ENCODE data around the gene TBC1D13.
"Not testable (repeated sequence)": the region's sequence is repeated elsewhere in the genome, so short reads cannot be mapped to it uniquely, and the experiment has no call there.

Gene TBC1D13, protein sequence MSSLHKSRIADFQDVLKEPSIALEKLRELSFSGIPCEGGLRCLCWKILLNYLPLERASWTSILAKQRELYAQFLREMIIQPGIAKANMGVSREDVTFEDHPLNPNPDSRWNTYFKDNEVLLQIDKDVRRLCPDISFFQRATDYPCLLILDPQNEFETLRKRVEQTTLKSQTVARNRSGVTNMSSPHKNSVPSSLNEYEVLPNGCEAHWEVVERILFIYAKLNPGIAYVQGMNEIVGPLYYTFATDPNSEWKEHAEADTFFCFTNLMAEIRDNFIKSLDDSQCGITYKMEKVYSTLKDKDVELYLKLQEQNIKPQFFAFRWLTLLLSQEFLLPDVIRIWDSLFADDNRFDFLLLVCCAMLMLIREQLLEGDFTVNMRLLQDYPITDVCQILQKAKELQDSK

GRCh38 chr9:128786681-128787601, at the start of gene TBC1D13:
TSS of gene TBC1D13 (plus strand) at chr9:128787253. CDS start at chr9:128787354, 101 bp downstream.
- DNase-seq (ENCODE audit: low read depth in 2 of 2): peak; percentile 81 to 86

- DNase-seq (ENCODE audit: low read depth in 2 of 2): no peak
These were observed 44.7 kb upstream of the TBC1D13 start for GRCh38 chr9:128742401-128742800.

DNA sequence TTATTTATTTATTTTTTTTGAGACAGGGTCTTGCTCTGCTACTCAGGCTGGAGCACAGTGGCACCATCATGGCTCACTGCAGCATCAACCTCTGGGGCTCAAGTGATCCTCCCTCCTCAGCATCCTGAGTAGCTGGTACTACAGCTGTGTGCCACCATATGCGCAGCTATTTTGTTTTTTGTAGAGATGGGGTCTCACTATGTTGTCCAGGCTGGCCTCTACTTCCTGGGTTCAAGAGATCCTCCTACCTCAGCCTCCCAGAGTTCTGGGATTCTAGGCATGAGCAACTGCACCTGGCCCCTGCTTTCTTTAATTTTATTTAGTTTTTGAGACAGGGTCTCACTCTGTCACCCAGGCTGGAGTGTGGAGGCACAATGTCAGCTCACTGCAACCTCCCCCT, 43.6 kb upstream of the TBC1D13 start:
- DNase-seq (ENCODE audit: low read depth in 2 of 2): no peak

DNA sequence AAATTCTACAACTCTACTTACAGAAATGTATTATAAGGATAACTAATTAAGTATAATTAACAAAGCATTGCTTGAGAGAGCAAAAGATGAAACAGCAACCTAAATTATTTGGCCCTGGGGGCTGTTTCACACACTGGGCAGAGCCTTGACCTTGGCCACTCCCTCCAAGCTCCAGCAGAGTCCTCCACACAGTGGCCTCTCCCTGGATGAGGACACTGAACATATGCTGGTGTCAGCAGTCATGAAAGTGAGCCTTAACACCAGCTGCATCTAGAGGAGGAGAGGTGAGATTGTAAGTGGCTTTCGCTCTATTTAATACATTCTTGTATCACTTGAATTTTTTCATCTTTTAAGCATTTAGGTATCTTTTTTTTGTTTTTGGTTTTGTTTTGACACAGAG, 39.8 kb upstream of the TBC1D13 start:
- DNase-seq (ENCODE audit: low read depth in 2 of 2): no peak

DNA sequence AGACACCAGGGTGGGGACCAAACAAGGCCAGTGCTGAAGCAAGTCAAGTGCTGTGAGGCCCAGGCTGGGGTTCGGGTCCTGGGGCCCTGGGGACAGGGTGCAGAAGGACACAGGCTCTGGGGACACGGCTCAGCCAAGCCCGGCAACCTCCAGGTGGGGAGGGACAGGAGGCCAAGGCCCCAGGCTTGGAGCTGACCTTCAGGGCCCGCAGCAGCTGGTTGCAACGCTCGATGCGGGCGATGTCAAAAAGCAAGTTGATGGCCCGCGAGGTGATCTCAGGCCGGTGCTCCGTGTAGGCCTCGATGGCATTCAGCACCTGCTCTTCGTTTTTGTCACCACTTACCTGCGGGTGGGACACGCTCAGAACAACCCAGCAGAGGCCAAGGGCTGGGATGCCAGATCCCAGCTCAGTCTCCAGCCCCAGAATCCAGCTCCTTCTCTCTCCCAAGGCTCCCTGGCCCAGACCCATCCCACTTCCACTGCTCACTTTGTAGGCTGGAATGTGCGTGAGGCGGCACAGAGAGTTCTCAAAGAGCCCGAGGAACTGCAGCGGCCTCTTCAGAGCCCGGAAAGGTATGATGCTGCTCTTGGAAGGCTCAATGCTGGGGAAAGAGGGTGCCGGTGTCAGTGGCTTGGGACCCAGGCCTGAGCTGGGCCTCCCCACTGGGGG, 36.0 kb upstream of the TBC1D13 start:
- no peak for DNase-seq (ENCODE audit: low read depth in 2 of 2)

DNA sequence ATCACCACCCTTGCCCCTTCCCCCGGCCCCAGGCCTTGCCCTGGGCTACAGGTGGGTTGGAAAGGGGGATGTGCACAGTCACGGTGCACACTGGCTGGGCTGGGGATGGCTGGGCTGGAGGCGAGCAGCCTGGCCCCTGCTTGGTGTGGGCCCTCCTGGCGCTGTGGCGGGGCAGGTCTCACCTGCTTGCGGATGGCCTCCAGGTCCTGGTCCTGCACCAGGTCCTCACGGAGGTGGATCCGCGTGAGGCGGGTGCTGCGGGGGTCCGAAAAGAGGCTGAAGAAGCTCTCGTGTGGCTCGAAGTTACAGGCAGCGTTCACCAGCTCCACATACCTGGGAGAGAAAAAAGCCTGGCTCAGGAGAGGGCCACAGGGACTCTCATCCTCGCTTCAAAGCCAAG, 33.4 kb upstream of the TBC1D13 start:
- DNase-seq (ENCODE audit: low read depth in 2 of 2): no peak

GRCh38 chr9:128757602-128758001, 29.5 kb upstream of the TBC1D13 start:
- DNase-seq (ENCODE audit: low read depth in 2 of 2): no peak

- DNase-seq (ENCODE audit: low read depth in 2 of 2): no peak
These were observed 24.2 kb upstream of the TBC1D13 start for GRCh38 chr9:128762671-128763449.

DNA sequence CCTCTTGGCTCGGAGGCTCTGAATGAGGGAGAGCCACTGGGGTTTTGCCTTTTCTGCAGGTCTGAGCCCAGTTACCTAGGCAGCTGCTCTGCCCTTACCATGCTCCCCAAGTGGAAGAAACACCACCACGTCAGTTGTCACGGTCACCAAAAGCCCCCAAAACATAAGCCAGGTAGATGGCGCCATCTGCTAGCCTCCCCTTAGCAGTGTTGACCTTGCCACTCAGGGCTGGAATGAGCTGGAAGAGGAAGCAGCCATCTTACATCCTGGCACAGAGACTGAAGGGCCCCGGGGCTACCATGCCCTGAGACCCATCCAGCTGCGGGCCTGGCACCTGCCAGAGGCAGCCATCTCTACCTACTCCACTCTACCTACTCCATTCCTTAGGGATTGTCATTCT, 22.7 kb upstream of the TBC1D13 start:
- DNase-seq (ENCODE audit: low read depth in 2 of 2): no peak

DNA sequence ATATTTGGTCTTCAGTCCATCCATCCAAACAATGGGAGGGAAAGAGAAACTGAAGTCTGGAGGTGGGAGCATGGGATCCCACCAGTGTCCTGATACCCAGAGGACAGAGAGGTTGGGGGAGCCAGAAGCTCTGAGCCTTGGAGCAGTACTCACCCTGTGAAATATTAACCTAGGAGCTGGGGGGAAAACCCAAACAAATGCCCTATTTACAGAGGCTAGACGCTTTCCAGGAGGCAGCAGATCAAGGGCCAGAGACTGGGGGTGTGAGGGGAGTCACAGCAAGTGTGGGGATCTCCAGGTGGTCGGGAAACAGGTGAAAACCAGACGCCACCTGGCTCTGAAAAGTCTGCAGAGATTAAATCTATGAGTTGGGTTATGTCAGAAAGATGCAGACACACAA, 21.6 kb upstream of the TBC1D13 start:
- DNase-seq (ENCODE audit: low read depth in 2 of 2): no peak

- DNase-seq (ENCODE audit: low read depth in 2 of 2): no peak
These were observed 18.4 kb upstream of the TBC1D13 start for GRCh38 chr9:128768606-128769005.

GRCh38 chr9:128770286-128771030, 16.6 kb upstream of the TBC1D13 start:
- no peak for DNase-seq (ENCODE audit: low read depth in 2 of 2)

GRCh38 chr9:128771094-128771721, 15.8 kb upstream of the TBC1D13 start:
- DNase-seq (ENCODE audit: low read depth in 2 of 2): peak in 1 of 2 donors; percentile 13

DNA sequence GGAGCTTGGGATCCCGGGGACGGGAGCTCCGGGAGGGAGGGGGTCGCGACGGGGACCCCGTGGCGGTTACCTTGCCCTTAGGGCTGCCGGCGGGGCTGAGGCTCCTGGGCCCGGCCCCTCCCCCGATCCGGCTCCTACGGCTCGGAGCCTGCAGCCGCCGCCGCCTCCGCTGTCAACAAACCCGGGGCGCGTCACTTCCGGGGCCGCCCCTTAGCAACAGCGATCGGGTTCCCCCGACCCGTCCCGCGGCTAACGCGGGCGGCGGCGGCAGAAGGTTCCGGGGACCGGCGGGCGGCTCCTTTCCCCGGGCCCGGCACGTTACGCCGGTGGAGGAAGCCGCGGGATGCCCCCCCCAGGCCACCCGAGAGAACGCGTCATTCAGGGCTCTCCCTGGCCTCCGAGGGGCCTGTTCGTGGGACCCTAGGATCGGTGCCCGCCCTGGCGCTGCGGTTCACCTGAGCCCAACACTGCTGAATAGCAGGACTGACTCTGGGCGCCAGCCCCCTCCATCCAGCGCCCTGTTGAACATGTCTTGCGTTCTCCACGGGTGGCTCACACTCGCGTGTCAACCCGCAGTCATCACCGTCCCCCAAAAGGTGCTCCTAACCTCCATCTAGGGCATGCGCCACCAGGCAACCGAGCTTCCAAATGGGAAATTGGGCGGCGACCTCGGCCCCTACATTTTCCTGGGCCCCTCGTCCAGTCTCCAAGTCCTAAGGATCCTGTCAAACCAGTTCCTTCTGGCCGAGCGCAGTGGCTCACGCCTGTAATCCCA, 15.1 kb upstream of the TBC1D13 start, which contains the start of gene ZER1:
ZER1 (minus strand) TSS at position 183 of the 775 bp plus-strand sequence. CDS start 16,362 bp downstream, outside the sequence.
- peak; percentile 93 to 96 for DNase-seq (ENCODE audit: low read depth in 2 of 2)

DNA sequence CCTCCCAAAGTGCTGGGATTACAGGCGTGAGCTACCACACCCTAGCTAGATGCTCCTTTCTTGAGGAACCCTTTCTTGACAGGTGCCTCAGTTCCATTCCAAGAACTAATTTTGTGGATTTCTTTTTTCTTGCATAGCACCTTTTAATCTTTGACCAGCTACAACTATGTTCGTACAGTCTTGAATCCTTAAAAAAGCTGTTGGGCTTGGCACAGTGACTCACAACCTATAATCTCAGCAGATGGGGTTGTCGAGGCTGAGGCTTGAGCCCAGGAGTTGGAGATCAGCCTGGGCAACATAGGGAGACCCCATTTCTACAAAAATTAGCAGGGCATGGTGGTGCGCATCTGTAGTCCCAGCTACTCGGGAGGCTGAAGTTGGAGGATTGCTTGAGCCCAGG, 14.0 kb upstream of the TBC1D13 start:
- DNase-seq (ENCODE audit: low read depth in 2 of 2): no peak

DNA sequence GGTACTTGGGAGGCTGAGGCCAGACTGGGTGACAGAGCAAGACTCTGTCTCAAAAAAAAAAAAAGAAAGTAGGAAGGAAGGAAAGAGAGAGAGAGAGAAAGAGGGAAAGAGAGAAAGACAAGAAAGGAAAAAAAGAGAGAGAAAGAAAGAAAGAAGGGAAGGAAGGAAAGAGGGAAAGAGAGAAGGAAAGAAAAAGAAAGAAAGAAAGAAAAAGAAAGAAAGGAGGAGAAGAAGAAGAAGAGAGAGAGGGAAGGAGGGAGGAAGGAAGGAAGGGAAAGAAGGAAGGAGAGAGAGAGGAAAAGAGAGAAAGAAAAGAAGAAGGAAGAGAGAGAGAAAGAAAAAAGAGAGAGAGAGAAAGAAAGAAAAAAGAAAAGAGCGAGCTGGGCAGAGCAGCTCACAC, 12.2 kb upstream of the TBC1D13 start:
- no peak for DNase-seq (ENCODE audit: low read depth in 2 of 2)

DNA sequence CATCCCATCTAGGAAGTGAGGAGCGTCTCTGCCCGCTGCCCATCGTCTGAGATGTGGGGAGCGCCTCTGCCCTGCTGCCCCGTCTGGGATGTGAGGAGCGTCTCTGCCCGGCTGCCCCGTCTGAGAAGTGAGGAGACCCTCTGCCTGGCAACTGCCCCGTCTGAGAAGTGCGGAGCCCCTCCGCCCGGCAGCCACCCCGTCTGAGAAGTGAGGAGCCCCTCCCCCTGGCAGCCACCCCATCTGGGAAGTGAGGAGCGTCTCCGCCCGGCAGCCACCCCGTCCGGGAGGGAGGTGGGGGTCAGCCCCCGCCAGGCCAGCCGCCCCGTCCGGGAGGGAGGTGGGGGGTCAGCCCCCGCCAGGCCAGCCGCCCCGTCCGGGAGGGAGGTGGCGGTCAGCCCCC, 7.0 kb upstream of the TBC1D13 start:
- not testable (repeated sequence) for DNase-seq (ENCODE audit: low read depth in 2 of 2)

DNA sequence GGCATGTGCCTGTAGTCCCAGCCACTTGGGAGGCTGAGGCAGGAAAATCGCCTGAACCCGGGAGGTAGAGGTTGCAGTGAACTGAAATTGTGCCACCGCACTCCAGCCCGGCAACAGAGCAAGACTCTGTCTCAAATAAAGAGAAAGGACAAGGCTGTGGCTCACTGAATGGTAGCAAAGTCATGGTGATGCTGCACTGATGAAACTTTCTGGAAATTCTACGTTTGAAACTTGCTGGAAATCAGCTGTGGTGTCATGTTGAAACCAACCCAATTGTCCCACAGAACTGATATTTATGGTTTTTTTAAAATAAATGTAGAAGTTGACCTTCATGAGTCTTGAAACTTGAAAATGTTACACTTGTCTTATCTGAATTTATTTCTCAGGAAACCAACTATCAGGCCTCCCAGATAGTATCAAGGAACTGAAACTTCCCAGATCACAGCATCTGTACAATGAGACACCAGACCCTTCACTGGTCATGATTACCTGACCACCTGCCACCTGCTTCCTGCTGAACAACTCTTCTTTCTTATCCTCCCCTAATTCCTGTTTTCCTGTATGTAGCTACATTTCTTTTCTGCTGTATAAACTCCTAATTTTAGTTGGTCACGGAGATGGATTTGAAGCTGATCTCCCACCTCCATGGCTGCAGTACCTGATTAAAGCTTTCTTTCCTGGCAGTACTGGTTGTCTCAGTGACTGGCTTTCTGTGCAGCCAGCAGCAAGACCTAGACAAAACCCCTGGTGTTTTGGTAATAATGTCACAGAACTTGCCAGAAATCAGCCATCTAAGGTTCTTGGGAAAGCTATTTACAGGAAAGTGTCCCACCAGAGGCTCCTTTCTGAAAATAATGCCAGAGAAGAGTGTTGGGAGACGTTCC, 5.6 kb upstream of the TBC1D13 start:
- no peak for DNase-seq (ENCODE audit: low read depth in 2 of 2)
